Astrocyte (in vitro differentiated cells and primary cell): ENCODE results near the gene DGCR6.

Source experiments
- EZH2 ChIP-seq: IDR thresholded peaks from 2 replicates; pipeline ENCODE4 v1.6.1; 2012; ENCODE audit warnings: mild to moderate bottlenecking, low read length, inconsistent platforms; ENCODE audit not compliant: insufficient read depth
- TF ChIP-seq, protein P1 (sequence below): IDR thresholded peaks from 2 replicates; pipeline ENCODE4 v1.5.1; 2011; ENCODE audit warnings: low read depth, mild to moderate bottlenecking, inconsistent platforms, low read length, moderate library complexity; ENCODE audit not compliant: insufficient read depth

DNA sequence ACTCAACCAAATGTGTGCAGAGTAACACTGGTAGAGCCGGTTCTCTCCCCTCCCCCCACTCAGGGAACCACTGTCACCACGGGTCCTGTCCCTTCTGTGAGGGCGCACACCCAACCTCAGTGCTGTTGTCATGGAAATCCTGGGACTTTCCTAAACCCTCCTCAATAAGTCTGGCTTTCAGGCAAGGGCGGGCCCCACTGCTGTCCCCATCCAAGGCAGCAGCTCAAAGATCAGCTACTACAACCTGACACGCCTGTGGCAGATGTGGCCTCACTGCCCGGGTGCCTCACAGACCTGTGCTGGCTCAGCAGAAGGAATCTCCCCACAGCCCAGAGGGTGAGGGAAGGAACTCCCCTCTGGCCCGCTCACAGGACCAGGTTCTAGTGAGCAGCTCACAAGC lies 27.8 kb downstream of the DGCR6 start:
- no peak for TF ChIP-seq EZH2
- TF ChIP-seq, protein P1, sequence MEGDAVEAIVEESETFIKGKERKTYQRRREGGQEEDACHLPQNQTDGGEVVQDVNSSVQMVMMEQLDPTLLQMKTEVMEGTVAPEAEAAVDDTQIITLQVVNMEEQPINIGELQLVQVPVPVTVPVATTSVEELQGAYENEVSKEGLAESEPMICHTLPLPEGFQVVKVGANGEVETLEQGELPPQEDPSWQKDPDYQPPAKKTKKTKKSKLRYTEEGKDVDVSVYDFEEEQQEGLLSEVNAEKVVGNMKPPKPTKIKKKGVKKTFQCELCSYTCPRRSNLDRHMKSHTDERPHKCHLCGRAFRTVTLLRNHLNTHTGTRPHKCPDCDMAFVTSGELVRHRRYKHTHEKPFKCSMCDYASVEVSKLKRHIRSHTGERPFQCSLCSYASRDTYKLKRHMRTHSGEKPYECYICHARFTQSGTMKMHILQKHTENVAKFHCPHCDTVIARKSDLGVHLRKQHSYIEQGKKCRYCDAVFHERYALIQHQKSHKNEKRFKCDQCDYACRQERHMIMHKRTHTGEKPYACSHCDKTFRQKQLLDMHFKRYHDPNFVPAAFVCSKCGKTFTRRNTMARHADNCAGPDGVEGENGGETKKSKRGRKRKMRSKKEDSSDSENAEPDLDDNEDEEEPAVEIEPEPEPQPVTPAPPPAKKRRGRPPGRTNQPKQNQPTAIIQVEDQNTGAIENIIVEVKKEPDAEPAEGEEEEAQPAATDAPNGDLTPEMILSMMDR, result no peak
